ENCODE measurements around the gene IFNLR1. TPM values are rescaled to one million over a fixed set of nuclear protein-coding genes. Genes with fewer than 3 reads are reported as not detected.

Gene IFNLR1
- total RNA-seq, 1 experiment from 2014 or later, result not detected

- Histone ChIP-seq H3K36me3 (no peaks in the 10 kb centered on the region), H3K4me1 (no peaks in the 10 kb centered on the region), H3K27me3 (peaks cover 39% of the 10 kb centered on the region), H3K27ac (no peak overlapping the region), H3K9me3 (replicated peaks) (no peaks in the 10 kb centered on the region), H3K4me3 (no peak overlapping the region)
- no peak for DNase-seq
Measured at GRCh38 chr1:24119859-24120756, 67.0 kb downstream of the IFNLR1 start.

DNA sequence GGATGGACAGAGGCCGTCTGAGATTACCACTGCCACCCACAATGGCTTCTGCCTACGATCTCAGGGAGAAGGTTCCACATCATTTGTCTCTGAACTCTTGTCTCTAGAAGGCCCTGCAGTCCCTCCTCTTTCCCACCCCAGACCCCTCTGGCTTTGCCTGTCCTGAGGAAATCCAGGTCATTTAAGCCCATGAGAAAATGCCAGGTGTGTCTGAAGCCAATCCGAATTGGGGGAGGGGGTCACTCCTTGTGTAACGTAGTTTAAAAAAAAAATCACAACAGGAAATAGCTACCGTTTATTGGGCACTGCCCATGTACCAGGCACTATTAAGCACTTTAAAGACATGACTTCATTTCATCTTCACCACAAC is 67.6 kb downstream of the IFNLR1 start:
- Histone ChIP-seq H3K9me3 (replicated peaks) (no peaks in the 10 kb centered on the region), H3K27ac (no peak overlapping the region), H3K4me1 (no peaks in the 10 kb centered on the region), H3K36me3 (no peaks in the 10 kb centered on the region), H3K4me3 (no peak overlapping the region), H3K27me3 (peaks cover 39% of the 10 kb centered on the region)
- no peak for DNase-seq

- no peak overlapping the region for H3K27ac ChIP-seq
- no peaks in the 10 kb centered on the region for H3K4me1 ChIP-seq
- peaks cover 39% of the 10 kb centered on the region for H3K27me3 ChIP-seq
- H3K9me3 ChIP-seq (replicated peaks), result no peaks in the 10 kb centered on the region
- DNase-seq, result no peak
- no peaks in the 10 kb centered on the region for H3K36me3 ChIP-seq
- H3K4me3 ChIP-seq, result no peak overlapping the region
Measured at GRCh38 chr1:24118410-24119242, 68.5 kb downstream of the IFNLR1 start.

DNA sequence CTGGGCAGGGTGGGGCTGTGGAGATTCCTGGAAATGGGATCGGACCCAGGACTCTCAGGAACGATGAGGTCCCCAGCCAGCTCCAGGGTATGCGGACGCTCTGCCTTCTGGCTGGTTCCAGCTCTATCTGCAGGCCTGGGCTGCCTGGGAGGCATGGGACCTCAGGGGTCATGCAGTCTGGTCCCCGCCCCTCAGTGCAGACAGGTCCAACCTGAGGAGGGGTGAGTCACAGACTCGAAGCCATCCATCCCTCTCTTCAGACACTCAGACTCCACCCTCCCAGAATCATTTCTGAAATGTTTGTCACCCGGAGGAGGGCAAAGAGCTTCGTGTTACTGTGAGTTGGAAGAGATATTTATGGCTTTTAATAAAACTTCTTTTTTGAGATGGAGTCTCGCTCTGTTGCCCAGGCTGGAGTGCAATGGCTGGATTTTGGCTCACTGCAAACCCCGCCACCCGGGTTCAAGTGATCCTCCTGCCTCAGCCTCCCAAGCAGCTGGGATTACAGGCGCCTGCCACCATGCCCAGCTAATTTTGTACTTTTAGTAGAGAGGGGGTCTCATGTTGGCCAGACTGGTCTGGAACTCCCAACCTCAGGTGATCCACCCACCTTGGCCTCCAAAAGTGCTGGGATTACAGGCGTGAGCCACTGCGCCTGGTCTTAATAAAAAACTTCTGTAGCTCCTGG is 69.2 kb downstream of the IFNLR1 start:
- Histone ChIP-seq H3K4me1 (no peaks in the 10 kb centered on the region), H3K36me3 (no peaks in the 10 kb centered on the region), H3K4me3 (no peak overlapping the region), H3K27me3 (peaks cover 34% of the 10 kb centered on the region), H3K27ac (no peak overlapping the region), H3K9me3 (replicated peaks) (no peaks in the 10 kb centered on the region)
- DNase-seq, result no peak

- H3K9me3 ChIP-seq (replicated peaks), result no peaks in the 10 kb centered on the region
- no peak for DNase-seq
- no peaks in the 10 kb centered on the region for H3K4me1 ChIP-seq
- H3K36me3 ChIP-seq, result no peaks in the 10 kb centered on the region
- no peak overlapping the region for H3K27ac ChIP-seq
- H3K4me3 ChIP-seq, result no peak overlapping the region
- peaks cover 33% of the 10 kb centered on the region for H3K27me3 ChIP-seq
Measured at GRCh38 chr1:24117132-24117531, 70.0 kb downstream of the IFNLR1 start.

GRCh38 chr1:24114753-24115152 is 72.3 kb downstream of the IFNLR1 start:
- DNase-seq, result no peak
- H3K4me1 ChIP-seq, result no peaks in the 10 kb centered on the region
- H3K27me3 ChIP-seq, result peaks cover 25% of the 10 kb centered on the region
- H3K4me3 ChIP-seq, result no peak overlapping the region
- H3K27ac ChIP-seq, result no peak overlapping the region
- H3K36me3 ChIP-seq, result no peaks in the 10 kb centered on the region
- no peaks in the 10 kb centered on the region for H3K9me3 ChIP-seq (replicated peaks)

DNA sequence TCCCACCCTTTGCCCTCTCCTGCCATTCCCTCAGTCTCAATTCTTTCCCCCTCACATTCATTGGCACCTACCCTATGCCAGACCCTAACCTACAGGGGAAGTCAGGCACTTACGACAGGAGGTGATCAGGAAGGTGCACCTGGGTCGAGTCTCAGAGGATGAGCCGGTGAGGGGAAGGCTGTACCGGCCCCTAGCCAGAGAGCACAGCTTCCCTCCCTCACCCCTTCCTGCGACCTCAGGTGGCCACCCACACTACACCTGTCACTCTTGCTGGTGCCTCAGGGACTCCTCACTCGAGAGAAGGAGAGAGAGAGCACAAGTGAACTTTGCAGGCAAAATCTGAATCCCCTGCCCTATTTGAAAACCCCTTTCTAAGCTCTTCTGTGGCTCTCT is 73.5 kb downstream of the IFNLR1 start:
- no peaks in the 10 kb centered on the region for H3K4me1 ChIP-seq
- no peaks in the 10 kb centered on the region for H3K36me3 ChIP-seq
- H3K27ac ChIP-seq, result no peak overlapping the region
- no peak overlapping the region for H3K4me3 ChIP-seq
- H3K27me3 ChIP-seq, result peaks cover 34% of the 10 kb centered on the region
- DNase-seq, result no peak
- no peaks in the 10 kb centered on the region for H3K9me3 ChIP-seq (replicated peaks)

DNA sequence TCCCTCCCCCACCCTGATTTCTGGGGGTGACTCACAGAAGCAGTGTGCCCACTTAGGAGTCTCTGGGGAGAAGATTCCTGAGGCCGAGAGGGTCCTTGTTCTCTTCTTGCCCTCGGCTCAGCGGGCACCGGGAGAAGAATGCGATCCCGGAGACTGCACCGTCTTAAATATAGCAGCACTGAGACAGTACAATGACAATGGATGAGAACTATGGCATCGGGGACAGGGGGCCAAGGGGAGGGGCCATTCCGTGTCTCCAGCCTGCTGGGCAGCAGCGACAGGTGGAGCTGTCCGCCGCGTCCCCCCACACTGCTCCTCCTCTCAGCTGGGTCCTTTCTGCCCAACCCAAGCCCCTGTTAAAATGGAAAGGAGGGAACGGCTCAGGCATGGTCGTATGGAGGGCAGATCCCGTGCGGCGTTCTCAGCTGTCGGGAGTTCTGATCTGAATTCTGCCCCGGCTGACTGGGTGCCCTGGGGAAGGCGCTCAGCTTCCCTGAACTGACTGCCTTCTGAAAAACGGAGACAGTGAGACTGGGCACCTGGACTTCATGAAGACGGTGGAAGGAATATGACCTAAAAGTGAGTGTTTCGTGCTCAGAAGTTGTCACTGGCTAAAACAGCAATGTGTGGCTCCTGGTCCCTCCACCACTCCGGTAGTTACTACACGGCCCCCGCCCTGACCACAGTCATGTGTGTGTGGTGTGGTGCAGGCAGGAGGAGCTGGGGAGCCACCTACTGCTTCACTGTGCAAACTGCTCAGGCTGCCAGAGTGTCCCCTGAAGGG is 74.9 kb downstream of the IFNLR1 start, which contains the start of gene MYOM3:
MYOM3 (minus strand) TSS at position 140 of the 784 bp plus-strand sequence. CDS start 3,499 bp downstream, outside the sequence.
- peaks cover 45% of the 10 kb centered on the region for H3K27me3 ChIP-seq
- no peak within 1 kb of the TSS for H3K27ac ChIP-seq
- DNase-seq, result peak; percentile 64 to 66
- no peaks in the 10 kb centered on the region for H3K36me3 ChIP-seq
- H3K4me3 ChIP-seq, result no peak within 1 kb of the TSS
- no peaks in the 10 kb centered on the region for H3K4me1 ChIP-seq
- no peaks in the 10 kb centered on the region for H3K9me3 ChIP-seq (replicated peaks)

- no peaks in the 10 kb centered on the region for H3K4me1 ChIP-seq
- DNase-seq, result no peak
- H3K27ac ChIP-seq, result no peak overlapping the region
- H3K4me3 ChIP-seq, result no peak overlapping the region
- peaks cover 50% of the 10 kb centered on the region for H3K27me3 ChIP-seq
- H3K9me3 ChIP-seq (replicated peaks), result no peaks in the 10 kb centered on the region
- H3K36me3 ChIP-seq, result no peaks in the 10 kb centered on the region
Measured at GRCh38 chr1:24111262-24111995, 75.7 kb downstream of the IFNLR1 start.

- H3K4me1 ChIP-seq, result no peaks in the 10 kb centered on the region
- H3K4me3 ChIP-seq, result no peak overlapping the region
Measured at GRCh38 chr1:24110642-24111261, 76.3 kb downstream of the IFNLR1 start.

GRCh38 chr1:24109686-24110475 is 77.2 kb downstream of the IFNLR1 start:
- no peak for DNase-seq
- no peaks in the 10 kb centered on the region for H3K9me3 ChIP-seq (replicated peaks)
- no peak overlapping the region for H3K4me3 ChIP-seq
- H3K27ac ChIP-seq, result no peak overlapping the region
- peaks cover 3% of the 10 kb centered on the region; the same call in 1 of the 2 replicates for H3K4me1 ChIP-seq
- peaks cover 42% of the 10 kb centered on the region for H3K27me3 ChIP-seq
- no peaks in the 10 kb centered on the region for H3K36me3 ChIP-seq

More at GRCh38 chr1:24110642-24111261, 76.3 kb downstream of the IFNLR1 start:
- Histone ChIP-seq H3K9me3 (replicated peaks) (no peaks in the 10 kb centered on the region), H3K36me3 (no peaks in the 10 kb centered on the region), H3K27me3 (peaks cover 46% of the 10 kb centered on the region), H3K27ac (no peak overlapping the region)
- no peak for DNase-seq

GRCh38 chr1:24109166-24109483 is 78.0 kb downstream of the IFNLR1 start:
- no peak overlapping the region for H3K27ac ChIP-seq
- no peak overlapping the region for H3K4me3 ChIP-seq
- no peaks in the 10 kb centered on the region for H3K36me3 ChIP-seq
- peaks cover 42% of the 10 kb centered on the region for H3K27me3 ChIP-seq
- DNase-seq, result no peak
- no peaks in the 10 kb centered on the region for H3K9me3 ChIP-seq (replicated peaks)
- H3K4me1 ChIP-seq, result peaks cover 3% of the 10 kb centered on the region; the same call in 1 of the 2 replicates
